ENCODE measurements around the gene PCDHGC4.

The PCDHGC4 gene

GRCh38 chr5:141529873-141530272 is 45.0 kb downstream of the PCDHGC4 start:
- no peak for DNase-seq (ENCODE audit: low spot score)

GRCh38 chr5:141532726-141533125 is 47.9 kb downstream of the PCDHGC4 start:
- DNase-seq (ENCODE audit: low spot score): no peak

DNA sequence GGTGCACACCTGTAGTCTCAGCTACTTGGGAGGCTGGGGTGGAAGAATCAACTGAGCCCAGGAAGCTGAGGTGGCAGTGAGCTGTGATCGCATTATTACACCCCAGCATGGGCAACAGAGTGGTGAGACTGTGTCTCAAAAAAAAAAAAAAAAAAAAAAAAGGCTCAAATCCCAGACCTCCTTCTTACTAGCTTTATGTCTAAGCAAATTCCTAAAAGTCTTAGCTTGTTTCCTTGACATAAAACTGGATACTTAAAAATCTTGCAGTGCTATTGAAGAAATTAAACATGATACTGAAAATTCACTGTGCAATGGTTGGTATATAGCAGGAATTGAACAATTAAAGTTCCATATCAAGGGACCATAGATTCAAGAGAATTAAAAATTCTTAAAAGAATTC is 49.1 kb downstream of the PCDHGC4 start:
- DNase-seq (ENCODE audit: low spot score): no peak

- no peak for DNase-seq (ENCODE audit: low spot score)
Measured at GRCh38 chr5:141534492-141535213, 49.8 kb downstream of the PCDHGC4 start.
